NCI-H2171 treated with DMSO at 0.1 percent for 48 hours (cell line): ENCODE results near the gene CTDSP1.

Experiments
- DNase-seq: peaks from one replicate; lab custom pipeline; 2025; lab: John Stamatoyannopoulos, UW

CTDSP1 gene

DNA sequence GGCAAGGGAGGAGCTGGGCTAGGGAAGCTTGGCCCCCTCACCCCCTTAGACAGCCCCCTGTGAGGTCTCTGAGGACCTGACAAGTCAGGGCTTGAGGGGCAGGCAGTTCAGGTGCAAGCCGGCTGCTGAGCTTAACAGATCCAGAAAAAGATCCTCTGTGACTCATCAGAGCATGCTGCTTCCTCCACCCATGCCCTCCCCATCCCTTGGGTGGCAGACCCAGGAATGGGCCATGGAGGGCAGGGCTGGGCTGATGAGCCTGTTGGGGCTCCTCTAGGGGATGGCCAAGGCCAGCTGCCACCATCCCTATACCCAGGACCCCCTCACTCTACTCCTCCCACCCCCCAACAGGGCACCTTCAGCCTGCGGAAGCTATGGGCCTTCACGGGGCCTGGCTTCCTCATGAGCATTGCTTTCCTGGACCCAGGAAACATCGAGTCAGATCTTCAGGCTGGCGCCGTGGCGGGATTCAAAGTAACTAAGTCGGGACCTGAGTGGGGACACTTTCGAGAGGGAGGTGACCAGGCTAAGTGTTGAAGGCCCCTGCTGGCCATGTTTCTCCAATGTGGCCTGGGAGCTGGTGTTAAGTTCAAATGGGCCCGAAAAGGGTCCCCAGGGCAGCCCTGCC lies 15.7 kb upstream of the CTDSP1 start:
- DNase-seq: peak; percentile 81

DNA sequence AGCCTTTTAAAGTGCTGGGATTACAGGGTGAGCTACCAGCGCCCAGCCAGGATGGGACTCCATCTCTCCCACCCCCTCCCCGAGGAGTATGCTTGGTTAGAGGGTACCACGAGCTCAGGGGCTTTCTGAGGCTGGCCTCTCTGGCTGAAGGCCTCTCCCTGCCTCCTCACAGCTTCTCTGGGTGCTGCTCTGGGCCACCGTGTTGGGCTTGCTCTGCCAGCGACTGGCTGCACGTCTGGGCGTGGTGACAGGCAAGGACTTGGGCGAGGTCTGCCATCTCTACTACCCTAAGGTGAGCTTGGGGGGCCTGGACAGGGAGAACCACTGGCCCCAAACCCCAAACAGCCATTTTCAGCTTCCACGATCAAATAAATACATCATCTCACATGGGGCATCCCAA lies 14.7 kb upstream of the CTDSP1 start:
- DNase-seq: no peak

DNA sequence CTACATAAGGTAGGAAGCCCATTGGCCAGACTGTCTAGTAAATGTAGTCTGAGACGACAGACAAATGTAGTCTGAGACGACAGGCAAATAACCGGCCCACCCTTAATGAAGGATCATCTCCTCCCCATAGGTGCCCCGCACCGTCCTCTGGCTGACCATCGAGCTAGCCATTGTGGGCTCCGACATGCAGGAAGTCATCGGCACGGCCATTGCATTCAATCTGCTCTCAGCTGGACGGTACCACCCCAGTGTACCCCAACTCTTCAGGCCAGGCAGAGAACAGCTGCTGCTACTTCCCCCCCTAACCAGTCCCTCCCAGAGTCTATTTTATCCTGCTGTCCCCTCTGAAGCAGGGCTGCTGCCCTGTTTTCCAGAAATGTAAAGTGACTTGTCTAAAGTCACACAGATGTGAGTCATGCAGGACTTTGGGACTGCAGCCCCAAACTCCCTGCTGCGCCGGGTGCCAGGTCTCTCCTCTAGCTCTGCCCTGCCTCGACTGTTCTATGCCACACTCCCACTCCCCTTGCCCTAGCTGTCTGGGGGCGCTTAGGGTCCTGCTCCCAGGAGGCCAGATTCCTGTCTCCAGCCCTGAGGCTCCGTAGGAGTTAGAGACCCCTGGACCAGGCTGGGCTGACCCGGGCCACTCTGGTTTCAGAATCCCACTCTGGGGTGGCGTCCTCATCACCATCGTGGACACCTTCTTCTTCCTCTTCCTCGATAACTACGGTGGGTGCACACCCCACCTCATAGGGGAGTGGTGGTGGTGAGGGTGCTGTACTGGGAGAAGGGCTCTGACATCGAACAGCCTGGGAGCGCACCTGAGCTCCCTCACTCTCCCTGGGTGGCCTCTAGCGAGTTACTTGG lies 12.9 kb upstream of the CTDSP1 start:
- no peak for DNase-seq

DNA sequence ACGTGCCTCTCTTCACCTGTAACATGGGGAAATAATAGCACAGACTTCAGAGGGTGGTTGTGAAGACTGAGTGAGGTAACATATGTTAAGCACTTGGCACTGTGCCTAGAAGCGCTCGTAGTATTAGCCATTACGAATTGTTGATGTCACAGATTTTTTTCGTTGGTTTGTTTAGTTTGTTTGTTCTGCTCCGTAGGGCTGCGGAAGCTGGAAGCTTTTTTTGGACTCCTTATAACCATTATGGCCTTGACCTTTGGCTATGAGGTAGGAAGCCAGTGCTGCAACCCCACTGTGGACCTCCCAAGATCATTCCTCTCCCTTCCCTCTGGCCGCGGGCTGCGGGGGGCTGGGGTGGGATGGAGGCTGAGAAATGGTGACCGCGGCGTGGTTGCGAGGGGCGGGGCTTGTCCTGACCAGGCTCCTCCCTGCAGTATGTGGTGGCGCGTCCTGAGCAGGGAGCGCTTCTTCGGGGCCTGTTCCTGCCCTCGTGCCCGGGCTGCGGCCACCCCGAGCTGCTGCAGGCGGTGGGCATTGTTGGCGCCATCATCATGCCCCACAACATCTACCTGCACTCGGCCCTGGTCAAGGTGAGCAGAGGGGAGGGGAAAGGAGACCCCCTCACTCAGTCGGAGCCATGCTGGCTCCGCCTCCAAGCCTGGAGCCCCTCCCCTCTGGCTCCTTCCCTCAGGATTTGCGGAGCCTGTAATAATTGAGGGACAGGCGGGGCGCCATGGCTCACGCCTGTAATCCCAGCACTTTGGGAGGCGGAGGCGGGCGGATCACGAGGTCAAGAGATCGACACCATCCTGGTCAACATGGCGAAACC lies 12.1 kb upstream of the CTDSP1 start:
- DNase-seq: peak; percentile 95

DNA sequence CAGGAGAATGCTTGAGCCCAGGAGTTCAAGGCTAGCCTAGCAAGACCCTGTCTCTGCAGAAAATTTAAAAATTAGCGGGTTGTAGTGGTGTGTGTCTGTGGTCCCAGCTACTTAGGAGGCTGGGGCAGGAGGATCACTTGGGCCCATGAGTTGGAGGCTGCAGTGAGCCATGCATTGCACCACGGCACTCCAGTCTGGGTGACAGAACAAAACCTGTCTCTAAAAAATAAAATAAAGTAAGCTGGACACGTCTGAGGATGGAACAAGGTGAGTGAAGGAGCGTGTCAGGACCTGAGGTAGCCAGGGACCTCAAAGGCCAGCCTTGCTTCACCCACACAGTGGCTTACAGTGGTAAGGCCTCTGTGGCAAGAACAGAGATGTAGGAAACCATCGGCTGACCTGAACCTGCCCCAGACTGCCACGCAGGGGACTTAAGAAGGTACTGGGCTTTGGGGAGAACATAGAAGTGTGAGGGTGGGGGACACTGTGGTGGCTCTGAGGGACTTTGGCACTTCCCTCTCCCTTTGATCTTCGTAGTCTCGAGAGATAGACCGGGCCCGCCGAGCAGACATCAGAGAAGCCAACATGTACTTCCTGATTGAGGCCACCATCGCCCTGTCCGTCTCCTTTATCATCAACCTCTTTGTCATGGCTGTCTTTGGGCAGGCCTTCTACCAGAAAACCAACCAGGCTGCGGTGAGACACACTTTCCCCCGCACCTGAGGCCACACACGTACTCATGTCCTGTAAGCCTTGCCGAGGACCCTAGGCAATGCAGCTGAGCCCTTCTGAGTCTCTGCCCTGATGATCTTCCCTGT lies 10.1 kb upstream of the CTDSP1 start:
- DNase-seq: no peak

DNA sequence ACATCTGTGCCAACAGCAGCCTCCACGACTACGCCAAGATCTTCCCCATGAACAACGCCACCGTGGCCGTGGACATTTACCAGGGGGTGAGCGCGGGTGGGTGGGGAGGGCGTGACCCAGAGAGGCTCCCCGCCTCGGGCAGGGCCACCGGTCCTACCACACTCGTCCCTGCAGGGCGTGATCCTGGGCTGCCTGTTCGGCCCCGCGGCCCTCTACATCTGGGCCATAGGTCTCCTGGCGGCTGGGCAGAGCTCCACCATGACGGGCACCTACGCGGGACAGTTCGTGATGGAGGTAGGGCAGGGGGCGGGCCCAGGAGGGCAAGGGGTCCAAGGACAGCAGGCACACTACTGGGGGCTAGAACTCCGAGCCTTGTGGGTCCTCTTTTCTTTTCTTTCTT lies 8.5 kb upstream of the CTDSP1 start:
- DNase-seq: no peak

DNA sequence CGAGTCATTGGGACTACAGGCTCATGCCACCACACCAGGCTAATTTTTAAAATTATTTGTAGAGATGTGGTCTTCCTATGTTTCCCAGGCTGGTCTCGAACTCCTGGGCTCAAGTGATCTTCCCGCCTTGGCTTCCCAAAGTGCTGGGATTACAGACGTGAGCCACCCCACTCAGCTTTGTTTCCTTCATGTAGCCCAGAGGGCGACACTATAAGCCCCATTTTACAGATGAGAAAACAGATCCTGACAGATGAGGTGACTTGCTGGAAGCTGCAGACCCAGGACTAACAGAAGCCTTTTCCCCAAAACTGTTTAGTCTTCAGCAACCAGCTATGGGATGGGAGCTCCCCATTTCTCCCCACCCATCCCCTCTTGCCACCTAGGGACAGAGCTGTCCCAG lies 7.2 kb upstream of the CTDSP1 start:
- no peak for DNase-seq

DNA sequence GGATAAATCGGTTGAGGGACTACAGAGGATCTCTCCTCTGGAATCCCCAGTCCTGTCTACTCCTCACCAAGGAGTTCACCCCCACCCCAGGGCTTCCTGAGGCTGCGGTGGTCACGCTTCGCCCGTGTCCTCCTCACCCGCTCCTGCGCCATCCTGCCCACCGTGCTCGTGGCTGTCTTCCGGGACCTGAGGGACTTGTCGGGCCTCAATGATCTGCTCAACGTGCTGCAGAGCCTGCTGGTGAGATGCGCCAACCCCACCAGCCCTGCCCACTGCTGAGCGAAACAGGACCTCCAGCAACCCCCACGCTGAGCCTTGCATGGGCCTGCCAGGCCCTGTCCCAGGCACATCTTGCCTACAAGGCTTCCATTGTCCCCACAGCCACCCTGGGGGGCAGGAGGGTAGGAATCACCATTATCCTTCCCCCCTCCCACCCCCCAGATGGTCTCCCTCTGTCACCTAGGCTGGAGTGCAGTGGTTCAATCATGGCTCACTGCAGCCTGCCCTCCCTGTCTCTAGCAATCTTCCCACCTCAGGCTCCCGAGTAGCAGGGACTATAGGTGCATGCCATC lies 6.7 kb upstream of the CTDSP1 start:
- no peak for DNase-seq

DNA sequence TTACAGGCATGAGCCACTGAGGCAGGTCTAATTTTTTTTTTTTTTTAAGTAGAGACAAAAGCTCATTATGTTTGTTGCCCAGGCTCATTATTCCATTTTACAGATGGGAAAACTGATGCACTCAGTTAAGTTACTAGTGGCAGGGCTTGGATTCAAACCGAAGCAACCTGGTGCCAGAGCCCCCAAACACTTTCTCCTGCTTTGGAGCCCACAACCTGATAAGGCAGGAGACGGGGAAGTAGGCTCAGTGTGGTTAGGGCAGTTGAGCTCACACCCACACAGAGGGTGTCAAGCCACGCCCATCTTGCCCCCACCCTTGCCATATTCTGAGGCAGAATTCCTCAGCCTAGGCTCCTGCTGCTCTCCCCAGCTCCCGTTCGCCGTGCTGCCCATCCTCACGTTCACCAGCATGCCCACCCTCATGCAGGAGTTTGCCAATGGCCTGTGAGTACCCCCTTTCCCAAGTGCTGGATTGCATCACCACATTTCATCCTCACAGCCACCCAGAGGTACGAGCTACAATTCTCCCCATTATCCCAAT lies 5.8 kb upstream of the CTDSP1 start:
- DNase-seq: no peak

DNA sequence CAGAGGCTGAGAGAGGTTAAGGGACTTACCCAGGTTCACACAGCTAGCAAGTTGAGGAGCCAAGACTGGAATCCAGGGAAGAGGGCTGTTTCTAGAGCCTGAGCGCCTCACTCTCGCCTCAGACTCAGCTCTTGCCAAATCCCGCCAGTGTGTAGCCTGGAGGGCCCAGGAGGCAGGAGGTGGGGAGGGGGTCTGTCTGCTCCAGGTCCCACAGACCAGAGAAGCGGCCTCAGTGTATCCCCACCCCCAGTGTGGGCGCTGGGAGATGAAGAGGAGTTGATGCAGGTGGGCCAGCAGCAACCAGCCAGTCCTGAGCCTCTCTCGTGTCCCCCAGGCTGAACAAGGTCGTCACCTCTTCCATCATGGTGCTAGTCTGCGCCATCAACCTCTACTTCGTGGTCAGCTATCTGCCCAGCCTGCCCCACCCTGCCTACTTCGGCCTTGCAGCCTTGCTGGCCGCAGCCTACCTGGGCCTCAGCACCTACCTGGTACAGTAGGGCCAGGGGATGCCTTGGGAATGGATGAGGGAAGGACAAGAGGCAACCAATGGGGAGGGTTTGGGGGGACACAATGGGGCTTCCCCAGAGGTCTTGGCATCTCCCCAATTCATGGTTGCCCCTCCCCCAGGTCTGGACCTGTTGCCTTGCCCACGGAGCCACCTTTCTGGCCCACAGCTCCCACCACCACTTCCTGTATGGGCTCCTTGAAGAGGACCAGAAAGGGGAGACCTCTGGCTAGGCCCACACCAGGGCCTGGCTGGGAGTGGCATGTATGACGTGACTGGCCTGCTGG lies 5.2 kb upstream of the CTDSP1 start:
- DNase-seq: no peak

DNA sequence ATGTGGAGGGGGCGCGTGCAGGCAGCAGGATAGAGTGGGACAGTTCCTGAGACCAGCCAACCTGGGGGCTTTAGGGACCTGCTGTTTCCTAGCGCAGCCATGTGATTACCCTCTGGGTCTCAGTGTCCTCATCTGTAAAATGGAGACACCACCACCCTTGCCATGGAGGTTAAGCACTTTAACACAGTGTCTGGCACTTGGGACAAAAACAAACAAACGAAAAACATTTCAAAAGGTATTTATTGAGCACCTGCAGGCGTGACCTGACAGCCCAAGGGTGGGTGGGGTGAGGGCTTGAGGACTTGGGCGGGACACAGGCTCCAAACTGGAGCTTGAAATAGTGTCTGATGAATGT lies 4.6 kb upstream of the CTDSP1 start:
- DNase-seq: no peak

DNA sequence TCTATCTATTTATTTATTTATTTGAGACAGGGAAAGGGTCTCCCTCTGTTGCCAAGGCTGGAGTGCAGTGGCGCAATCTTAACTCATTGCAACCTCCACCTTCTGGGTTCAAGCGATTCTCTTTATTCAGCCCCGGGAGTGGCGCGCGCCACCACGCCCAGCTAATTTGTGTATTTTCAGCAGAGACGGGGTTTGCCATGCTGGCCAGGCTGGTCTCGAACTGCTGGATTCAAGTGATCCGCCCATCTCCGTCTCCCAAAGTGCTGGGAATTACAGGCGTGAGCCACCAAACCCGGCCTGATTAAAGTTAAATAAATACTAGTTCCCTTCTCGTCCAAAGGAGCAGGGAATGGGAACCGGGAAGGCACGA lies 4.2 kb upstream of the CTDSP1 start:
- no peak for DNase-seq

DNA sequence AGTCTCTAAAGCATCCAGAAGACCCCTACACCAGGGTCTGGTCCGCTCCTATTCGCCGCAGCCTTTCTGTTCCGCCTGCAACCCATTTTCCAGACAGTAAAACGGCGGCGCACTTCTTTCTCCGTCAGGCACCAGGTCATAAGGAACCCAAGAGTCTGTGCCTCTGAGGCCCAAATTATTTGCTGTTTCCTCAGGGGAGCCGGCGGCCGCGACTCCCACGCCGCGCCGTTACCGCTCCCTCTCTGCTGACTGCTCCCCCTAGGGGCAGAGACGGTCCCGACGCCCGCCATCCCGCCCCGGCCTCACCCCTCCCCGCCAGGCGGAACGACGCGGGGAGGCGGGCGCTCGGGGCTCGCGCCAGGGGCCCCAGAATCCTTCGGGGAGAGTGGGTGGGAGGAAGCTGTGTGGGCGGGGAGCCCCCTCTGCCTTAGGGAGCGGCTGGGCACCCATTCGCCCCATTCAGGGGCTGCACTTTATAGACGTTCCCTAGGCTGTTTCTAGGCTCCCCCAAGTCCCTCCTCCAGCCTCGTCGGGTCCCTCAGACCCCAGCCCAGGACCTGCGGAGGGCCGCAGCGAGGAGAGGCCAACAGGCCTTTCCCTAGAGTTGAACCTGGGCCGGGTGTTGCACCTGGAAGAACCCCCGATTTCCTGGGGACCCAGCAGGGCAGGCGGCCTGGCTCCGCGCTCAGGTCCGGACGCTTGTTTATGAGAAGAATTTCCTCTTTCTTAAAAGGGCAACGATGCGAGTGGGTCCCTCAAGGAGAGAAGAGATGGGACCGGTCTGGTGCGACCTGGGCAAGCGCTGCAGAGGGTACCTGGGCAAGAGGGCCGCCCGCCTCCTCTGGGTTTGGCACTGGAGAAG lies 3.6 kb upstream of the CTDSP1 start:
- peak; percentile 94 for DNase-seq

DNA sequence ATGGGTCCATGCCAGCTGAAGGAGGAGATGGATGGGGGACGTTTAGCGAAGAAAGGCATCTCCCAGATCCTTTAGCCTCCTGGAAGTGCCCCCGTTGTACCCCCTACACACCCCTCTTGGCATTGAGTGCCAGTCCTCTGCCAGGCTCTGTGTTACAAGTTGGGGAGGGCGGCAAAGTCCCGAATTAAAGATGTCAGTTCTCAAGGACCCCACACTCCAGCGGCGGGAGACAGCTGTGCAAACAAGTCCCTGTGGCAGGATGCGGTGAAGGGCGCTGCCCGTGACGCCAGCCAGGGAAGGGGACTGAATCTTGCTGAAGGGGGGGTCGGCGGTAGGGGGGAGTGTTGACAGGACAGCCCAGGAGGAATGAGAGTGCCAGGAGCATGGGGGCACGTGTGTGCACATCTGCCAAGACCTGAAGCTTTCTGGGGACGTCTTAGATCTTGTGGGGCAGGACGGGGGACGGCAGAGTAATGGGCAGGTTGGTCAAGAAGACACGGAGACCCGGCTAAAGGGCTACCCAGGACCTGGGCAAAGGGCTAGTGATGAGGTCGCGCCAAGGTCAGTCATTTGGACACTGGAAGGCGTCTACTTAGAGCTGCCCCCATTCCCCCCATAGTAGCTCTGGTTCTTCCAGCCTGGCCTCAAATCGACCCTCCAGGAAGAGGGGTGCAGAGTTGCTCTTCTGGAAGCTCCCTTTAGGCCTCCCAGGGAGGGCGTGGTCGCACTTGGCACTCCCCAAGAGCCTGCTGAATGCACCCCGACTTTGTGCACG lies 2.8 kb upstream of the CTDSP1 start:
- DNase-seq: peak; percentile 59

DNA sequence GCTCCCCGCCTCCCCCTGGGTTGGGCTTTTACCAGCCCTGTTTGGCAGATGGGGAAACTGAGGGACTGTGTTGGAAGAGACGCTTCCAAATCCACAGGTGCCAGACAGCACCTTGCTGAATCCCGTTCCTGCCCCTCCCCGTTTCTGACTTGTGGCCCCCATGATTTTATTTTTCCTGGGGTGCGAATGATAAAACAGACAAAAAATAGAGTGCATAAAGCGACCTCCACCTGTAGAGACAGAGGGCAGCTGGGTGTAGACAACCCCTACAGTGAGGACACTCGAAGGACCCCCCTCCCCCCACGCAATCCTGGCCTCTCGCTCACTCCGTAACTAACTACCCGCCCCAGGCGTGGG lies 2.2 kb upstream of the CTDSP1 start:
- DNase-seq: no peak

DNA sequence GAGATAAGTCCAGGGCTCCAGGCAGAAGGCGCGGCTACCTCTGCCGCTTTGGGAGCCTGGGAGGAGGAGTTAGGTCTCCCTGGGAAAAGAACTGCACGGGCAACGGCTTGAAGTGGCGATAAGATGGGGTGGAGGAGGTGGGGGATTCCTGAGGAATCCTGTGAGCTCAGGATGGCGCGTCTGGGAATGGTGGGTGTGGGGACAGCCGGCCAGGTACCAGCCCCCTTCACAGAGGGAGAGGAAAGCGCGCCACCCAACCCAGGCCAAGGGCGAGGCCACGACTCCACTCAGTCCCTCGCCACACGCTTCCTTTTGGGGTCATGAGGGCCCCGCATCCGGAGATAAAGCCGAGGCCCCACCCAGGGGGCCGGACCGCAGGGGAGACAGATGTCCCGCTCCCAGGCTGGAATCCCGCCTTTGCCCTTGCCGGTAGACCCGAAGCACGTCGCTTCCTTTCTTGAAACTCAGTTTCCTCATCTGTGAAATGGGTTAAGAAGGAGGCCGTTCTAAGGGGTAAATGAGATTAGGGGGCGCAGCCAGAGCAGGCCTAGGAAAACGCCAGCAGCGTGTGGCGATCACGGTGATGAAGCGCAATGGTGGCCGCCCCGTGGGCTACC lies 1.7 kb upstream of the CTDSP1 start:
- peak; percentile 54 for DNase-seq

DNA sequence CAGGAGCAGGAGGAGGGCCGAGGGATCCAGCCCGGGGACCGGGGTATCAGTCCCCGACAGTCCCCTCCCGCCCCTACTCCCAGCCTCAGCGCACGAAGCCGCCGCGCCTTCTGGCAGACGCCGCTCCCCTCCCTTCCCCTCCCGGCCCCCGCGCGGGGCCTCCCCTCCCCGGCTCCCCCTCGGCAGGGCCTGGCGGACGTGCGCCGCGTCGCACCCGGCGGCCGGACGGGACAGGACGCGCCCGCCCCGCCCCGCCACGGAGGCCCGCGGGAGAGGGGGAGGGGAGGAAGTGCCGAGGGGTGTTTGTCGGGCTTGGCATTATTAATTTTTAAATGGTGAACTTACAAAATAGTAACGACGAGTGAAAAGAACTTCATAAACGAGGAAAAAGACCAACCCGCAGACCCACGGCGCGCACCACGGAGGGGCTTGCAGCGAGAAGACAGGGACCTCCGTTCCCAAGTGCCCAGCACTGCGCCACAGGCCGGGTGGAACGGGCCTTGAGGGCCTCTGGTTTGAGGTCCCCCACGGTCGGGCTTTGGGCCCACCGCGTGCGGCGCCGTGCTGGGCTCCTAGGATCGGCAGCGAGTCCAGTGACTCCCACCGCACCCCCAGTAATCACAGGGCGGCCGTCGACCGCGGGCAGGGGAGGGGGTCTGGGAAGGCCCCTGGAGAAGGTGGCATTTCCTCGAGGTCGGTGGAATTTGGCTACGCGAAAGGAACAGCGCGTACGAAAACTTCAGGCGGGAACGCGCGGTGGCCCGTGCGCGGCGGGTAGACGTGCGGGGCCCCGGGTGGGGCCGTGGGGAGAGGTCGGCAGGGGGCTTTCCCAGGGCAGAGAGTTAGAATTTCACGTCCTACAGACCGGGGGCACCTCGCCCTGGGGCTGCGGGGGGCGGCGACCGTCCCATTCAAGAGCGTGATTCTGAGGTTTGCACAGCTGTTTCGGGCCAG lies 954 bp upstream of the CTDSP1 start:
- DNase-seq: peak; percentile 44
